HG03432 (cell line): ENCODE measurements around the gene AQP3.
A peak's percentile ranks its signal among the peaks of the same experiment; 100 is the strongest.
"Not testable (repeated sequence)": the region's sequence is repeated elsewhere in the genome, so short reads cannot be mapped to it uniquely, and the experiment has no call there.

Experiments
- ATAC-seq: cut with Tn5 transposase; IDR thresholded peaks from one replicate; pipeline ENCODE4 v1.9.1; 2021; ENCODE audit warnings: mild to moderate bottlenecking, moderate library complexity; ENCODE audit not compliant: unreplicated experiment

The AQP3 gene

DNA sequence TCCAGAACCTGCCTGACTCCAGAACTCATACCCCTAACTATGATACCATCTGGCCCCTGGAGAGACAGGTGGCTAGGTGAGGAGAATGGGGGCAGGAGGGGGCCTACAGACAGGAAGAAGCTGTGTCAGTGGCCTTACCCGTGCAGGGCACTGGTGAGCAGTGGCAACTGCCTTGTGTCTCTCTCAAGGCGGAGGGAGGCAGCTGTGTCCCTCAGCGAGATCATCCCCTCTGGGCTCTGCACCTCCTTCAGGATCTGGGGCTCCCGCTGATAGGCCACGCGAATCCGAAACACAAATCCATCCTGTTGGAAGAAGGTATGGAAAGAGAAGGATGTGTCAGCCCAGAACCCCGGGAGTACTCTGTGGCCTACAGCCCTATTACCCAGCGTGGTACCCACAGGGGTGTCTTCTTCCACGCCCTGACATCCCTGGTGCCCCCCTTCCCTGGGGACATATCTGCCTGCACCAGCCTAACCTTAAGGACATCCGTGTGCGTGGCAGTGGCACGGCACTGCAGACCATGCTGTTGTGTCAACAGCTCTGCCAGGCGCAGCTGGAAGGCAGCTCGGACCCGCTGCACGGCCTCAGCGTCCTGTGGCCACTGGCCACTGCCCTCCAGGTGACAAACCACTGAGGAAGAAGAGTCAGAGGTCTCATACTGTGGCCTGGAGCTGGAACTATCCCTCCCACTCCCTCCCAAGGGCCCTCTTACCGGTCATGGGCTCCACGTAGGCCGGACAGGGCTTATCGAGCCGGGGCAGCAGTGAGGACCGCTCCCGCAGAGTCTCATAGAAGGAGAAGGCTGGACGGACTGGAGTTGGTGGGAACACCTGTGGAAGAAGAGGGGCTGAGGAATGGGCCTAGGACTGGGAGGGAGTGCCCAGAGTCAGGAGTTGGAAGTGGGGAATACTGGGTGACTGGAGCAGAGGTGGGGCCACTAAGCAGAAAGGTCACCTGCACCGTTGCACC, 18.5 kb upstream of the AQP3 start:
- no peak for ATAC-seq

DNA sequence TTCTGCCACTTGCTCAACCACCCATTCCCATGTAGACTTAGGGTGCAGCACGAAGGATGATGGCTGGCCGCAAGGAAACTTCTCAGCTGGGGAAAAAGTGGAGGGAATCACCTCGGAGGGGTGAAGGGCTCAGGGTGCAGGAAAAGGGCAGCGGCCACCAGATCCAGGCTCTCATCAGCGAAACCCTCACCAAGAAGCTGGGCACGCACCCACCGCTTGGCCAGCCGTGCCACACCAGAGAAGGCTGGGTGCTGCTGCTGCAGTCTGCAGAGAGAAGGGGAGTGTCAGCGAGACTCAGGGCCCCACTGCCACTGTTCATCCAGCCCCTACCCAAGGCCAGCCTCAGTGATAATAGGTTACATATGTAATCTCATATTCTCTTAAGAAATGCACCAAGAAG, 17.7 kb upstream of the AQP3 start:
- ATAC-seq = no peak

DNA sequence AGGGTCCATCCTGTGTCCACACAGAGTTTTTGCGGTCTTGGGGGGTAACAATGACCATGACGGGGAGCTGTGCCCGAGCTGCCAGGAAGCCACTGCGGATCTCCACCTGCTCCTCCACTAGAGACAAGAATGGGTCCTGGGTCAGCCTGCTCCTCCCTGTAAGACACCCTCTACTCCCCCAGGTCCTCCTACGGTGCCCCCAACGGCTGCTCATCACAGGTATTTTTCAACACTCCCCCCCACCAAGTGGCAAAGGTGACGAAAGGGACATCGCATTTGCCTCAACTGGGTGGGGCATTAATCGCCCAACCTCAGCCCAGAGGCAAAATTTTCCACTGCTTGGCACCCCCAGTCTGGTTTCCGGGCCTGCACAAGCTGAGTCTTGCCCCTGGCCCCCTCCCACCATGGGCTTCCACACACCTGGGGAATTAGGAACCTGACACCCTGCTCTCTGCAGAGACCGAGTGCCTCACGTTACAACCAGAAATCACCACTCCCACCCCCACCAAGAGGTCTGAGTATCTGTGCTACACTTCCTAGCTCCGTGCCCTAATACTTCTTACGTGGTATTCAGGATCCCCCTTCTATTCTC, 16.7 kb upstream of the AQP3 start:
- no peak for ATAC-seq

DNA sequence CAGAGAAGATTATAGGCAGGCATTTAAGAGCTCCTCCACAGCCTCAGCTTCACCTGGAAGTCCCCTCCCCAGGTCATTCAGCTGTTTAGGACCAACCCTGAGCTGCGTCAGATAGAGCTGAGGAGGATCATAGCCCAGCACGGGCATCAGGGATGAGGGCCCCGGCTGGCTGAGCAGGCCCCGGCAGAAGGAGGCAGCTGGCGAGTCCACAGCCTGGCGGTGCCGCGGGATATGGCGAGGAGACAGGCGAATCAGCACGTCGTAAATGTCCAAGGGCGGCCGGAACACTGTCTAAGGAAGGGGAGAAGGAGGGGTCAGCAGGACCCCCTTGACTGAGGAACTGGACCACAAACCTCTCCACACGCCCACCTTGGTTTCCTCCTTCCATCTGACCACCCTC, 15.8 kb upstream of the AQP3 start:
- ATAC-seq = no peak

DNA sequence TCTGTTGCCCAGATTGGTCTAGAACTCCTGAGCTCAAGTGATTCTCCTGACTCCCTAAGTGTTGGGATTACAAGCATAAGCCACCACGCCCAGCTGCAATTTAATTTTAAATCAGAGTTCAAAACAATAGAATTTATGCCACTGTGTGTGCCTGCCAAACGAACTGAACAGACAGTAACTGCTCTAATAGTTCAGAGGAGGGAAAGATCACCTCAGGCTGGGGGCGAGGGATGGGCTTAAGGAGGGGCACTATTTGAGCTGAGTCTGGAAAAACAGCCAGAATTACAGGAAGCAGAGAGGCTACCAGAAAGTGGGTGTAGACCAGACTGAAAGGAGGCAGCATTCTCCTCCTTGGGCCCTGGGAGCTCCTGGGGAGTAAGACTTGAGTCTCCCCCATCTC, 14.1 kb upstream of the AQP3 start:
- ATAC-seq = no peak

DNA sequence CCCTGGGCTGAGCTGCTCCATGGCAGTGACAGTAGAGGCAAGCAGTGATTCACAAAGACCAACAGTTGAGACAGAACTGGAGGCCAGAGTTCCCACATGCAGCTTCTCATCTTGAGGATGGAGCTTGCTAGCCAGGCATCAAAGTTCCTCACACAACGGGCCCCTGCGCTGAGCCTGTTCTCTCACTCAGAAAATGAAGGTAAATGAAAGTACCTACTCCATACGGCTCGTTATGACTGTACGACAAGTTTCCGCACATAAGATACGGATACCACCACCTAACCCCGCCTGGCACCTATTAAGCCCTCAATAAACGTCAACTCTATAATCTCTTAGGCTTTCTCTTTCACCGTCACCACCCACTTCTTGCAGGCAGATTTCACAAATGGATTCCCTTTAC, 13.5 kb upstream of the AQP3 start:
- no peak for ATAC-seq

DNA sequence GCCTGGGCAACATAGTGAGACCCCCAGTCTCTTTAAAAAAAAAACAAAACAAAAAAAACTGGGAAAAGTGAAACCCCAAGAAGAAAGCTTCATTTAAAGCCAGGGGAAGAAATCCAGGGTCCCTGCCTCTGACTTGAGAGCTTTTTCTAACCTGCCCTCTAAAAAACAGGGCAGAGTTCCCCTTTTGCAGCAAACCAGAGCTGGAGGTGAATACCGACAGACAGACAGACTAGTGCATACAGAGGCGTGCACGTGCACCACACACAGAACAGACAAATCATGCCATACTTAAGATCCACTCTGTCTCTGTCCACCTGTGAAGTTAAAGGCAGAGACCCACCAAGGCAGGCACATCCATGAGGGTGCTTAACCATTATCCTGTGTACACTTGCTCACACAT, 11.7 kb upstream of the AQP3 start:
- ATAC-seq = no peak

DNA sequence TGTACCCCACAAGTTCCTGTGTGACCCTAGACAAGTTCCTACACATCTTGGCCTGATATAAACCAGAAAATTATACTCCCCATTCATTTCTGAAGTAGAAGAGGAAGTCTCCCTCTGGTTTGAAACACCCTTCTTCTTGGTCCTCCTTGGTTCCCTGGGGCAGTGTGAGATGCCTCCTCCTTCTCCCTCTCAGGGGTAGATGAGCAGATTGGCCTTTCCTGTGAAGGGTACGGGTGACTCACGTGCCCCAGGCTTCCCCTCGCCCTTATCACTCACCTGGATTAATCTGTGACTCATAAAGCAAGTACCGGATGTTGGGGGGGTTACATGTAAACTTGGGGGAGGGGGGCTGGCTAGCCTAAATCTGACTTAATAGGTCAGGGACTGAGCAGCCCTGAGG, 11.1 kb upstream of the AQP3 start:
- peak; percentile 59 for ATAC-seq

DNA sequence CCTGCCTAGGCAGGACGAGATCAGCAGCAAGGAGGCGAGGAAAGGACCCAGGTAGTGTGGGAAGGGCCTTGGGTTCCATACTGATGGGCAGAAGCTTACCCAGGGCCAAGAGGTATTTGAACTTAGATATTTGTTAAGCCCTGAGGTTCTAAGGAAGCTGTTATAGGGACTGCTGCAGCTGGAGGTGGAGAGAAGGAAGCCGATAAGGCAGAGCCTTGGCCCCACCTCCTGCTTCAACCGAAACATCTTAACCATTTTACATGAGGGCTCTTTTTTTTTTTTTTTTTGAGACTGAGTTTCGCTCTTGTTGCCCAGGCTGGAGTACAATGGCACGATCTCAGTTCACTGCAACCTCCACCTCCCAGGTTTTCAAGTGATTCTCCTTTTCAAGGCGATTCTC, 8.6 kb upstream of the AQP3 start:
- no peak for ATAC-seq

DNA sequence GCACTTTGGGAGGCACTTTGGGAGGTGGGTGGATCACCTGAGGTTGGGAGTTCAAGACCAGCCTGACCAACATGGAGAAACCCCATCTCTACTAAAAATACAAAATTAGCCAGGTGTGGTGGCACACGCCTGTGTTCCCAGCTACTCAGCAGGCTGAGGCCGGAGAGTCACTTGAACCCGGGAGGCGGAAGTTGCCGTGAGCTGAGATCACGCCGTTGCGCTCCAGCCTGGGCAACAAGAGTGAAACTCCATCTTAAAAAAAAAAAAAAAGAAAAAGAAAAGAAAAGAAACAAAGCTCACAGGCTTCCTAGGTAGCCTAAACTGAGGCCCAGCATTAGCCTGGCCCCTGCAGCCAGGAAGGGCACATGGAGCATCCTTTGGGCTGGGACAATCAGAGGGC, 8.1 kb upstream of the AQP3 start:
- not testable (repeated sequence) for ATAC-seq

DNA sequence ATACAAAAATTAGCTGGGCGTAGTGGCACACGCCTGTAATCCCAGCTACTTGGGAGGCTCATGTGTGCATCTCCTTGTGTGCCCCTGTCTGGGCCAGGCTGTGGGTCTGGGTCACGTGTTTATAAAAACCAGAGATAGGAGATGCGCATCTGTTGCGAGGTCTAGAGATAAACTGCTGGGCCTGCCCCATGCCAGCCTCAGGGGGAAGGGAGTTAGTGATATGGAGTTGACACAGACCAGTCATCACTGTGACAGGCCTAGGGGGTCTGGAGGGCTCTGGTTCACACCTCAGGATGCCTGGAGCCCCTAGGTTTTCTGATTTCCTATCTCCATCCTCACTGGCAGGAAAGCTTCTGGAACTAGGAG, 7.3 kb upstream of the AQP3 start:
- not testable (repeated sequence) for ATAC-seq

DNA sequence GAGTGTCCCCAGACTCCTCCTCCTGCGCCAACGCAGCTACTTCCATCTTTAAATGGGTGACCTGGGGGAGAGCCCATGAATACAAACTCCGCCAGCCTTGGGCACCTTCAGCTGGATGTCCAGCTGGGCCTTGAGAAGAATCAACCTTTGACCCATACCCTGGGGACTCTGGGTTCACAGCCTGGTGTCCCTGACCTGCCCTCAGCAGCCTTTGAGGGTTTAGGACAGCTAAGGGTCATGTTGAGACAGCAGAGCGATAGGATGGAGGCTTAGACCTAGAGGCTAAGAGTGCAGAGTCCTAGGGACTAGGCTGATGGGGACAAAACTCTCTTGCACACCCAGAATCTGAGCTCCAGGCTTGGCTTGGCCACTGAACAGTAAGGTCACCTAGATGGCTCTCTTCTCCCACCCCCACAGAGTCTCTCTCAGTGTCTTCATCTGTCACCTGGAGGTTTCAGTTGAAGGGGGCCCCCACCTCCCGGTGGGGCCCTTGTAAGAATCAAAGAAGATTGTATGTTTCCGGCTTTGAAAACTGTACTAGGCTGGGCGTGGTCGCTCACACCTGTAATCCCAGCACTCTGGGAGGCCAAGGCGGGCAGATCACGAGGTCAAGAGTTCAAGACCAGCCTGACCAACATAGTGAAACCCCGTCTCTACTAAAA, 6.7 kb upstream of the AQP3 start:
- no peak for ATAC-seq

DNA sequence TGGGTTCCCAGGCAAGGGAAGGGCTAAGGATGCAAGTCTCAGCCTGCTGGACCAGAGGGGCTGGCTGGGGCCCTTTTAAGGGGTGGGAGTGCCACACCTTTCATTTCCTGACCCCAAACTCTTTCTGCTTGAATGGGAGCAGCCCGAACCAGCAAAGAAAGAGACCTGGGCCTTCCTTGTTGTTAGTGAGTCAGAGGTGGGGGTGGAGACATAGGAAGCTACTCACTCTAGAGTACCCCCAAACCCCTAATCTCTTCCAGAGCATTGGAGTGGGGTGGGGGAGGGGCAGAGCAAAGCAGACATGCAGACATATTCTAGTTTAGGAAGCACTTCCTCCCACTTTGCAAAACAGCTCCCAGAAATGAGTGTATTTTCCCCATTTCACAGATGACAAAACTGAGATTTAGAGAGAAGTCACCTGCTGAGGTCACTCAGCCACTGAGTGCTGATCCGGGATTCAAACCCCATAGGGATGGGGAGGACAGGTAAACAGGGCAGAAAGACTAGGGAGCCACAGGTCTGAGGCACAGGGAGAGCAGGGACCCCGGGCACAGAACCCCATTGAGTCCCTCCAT, 6.0 kb upstream of the AQP3 start:
- no peak for ATAC-seq

DNA sequence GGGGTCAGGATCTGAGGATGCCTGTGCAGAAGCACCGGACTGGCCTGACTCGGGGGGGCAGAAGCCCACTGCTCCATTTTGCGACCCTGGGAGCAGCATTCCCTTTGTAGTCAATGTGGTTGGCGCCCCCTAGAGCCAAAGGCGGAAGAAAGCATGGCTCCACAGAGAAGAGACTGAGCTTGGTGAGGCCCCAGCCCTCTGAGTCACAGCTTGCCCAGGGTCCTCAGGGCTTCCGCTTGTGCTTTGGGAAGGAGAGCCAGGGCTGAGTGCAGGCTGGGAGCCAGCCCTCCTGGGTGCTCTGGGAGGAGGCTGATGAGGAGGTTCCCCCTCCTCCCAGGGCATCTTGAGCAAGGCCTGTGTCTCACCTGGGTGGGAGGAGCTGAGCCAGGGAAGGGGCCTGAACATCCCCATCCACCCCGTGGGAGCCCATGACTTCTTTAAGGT, 5.5 kb upstream of the AQP3 start:
- ATAC-seq = peak; percentile 57

DNA sequence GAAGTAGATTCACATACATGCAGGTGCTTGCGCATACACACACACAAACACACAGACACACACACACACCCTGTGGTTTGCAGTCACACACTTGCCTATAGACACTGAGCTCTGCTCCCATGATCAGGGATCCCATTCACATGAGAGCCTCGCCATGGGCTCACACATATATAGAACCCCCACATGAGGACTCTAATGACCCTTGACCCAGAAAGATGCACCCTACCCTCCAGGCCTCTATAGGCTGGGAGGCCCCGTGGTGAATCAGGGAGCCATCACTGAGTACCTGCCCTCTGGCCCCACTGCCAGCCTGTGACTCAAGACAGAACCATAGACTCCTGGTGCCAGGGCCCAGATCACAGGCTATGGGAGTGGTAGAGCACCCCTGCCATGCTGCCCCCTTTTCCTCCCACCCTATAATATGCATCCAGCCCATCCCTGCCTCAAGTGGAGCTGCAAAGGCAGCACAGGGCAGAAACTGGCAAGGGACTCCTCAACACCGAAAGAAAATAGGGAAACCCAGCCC, 3.3 kb upstream of the AQP3 start:
- ATAC-seq = no peak

DNA sequence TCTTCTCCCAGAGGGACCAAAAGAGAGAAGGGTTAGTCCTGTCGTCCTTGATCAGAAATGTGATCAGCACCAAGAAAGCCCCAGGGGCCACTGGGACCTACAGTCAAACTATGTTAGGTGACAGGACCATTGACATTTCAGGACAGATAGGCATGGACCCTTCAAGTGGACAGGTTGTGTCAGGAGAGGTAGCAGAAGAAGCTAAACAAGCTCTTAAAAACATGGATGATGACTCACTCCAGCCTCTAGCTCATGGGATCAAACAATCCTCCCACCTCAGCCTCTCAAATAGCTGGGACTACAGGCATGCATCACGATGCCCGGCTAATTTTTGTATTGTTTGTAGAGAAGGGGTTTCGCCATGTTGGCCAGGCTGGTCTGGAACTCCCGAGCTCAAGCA, 2.3 kb upstream of the AQP3 start:
- ATAC-seq = no peak

DNA sequence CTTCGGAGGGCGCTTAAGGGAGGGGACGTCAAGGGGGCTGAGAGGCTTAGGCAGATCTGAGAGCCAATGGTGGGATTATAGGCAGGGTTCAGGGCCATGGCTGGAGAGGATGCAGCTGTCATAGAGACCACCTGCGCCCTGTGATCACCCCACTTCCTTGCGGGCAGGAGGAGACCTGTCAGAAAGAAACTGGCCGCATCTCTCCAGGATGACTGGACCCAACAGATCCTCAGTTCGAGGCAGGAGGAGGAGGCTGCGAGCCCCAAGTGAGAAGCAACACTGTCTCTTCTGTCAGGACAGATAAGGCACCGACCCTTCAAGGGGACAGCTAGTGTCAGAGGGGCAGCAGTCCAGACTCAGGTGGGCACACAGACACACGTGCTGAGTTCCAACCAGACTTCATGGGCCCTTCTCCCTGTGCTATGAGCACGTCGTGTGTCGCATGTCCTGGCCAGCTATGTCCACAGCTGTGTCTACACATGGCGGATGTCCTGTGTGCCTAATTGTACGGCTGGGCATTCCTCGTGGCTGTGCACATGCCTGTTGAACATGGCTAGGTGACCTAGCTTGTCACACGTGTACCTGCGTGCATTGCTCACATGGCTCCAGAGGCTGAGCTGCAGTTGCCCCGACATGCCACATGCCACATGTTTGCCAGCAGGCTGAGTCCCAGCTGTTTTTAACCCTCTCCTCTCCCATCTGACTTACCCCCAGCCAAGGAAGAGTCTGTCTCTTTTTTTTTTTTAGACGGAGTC, 583 bp upstream of the AQP3 start:
- ATAC-seq = no peak

DNA sequence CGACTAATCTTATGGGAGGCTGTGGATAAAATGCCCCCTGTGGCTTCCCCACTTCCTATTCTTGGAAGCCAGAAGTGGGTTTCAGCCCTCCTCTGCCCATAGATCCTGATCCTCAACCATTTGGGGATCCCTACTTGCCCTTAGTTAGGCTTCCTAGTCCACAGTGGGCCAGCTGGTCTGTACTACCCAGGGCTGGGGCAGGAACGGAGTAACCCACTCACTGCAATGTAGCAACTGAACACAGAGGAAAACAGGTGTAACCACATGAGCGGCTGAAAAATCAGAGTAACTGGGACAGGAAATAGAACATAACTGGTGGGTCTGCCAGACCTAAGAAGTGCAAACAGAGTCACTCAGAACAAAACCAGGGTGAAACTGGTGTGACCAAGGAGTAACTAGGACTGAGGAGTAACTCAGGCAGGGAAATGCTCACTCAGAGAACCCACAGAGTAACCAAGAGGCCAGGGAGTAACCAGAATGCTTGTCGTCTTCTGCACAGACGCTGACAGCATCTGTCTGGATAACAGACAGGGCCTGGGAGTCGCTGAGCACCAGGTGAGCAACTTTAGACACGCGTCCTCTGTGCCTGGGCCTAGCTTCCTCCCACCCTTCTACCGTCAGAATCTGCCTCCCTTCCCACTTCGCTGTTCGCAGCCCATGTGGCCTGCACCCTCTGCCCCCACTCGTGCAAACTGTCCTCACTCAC, 1.0 kb downstream of the AQP3 start:
- peak; percentile 88 for ATAC-seq

DNA sequence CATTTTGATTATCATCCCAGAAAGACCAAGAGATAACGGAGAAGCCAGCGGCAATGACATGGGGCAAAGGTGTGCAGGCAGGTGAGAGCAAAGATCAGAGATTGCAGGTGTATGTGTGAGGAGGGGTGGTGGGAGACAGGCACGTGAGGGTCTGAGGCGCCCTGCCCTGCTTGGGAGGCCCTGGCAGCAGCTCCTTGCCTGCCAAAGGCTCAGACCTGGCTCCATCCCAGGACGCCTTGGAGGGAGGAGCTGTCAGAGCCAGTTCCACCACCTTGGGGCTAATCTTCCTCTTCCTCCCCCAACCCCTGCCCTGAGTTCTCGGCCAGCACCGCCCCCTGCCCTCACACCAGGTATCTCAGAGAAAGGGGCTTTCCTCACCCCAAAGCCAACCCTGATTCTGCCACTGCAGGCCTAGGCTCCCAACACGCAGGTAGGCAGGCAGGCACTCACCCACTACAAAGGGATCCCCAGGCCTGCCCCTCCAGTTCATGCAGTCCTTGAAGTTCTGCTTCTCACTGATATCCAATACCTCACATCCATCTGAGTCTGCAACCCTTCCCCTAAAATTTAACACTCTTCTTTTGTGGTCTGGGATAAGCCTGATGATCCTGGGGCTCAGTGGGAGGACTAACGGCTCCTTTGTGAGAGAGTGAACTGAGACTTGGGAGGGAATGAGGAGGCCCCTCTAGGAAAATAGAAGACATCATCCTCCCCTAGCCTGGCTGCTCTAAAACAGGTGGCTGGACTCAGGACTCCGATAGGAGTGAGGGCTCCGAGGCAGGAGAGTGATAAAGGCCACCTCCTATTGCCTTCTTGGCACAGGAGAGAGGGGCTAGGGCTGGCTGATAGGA, 1.8 kb downstream of the AQP3 start:
- ATAC-seq = no peak
